ENCODE data around the gene TOP2A.

Gene TOP2A

DNA sequence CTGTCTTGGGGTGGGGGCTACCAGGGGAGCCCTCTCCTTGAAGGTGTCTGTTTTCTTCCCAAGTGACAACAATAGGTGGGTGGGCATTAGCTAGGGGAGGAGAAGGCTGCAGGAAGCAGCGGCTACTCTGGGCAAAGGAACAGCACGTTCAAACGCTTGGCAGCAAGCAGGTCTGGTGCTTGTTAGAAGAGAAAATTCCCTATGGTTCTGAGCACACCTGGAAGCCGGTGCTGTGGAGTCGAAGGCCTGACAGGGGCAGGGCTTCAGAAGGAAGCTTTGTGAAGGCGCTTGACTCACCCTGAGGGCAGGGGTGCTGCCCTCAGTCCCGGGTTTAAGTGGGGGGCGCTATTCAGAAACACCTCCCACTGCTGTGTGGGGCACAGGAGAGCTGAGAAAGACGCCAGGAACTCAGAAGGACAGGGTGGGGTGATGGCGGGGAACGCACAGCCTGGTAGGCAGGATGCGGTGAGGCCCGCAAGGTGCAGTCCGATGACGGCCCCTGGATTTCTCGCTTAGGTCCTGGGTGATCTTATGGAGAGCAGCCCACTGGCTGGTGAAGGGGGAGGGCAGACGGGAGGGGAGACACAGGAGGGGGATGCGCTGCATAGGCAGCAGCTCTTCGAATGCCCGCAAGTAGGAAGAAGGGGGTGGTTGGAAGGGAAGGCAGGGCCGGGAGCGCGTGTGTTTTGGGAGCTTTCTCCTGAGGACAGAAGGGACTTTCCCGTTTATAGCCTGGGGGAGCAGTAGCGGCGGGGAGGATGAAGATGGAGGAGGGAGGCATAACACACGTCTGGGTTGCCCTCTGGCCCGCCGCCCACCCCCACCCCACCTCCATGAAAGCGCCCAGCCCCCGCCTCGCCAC is 56.4 kb downstream of the TOP2A start:
- in situ Hi-C loops (cut with MboI; ENCODE audit: low sequenced_read_pairs) = loop anchor here (10.0 kb wide), 1 partner anchor 174 kb away; no protein-coding TSS in a partner anchor

GRCh38 chr17:40360091-40360490 is 57.6 kb downstream of the TOP2A start:
- in situ Hi-C loops (cut with MboI; ENCODE audit: low sequenced_read_pairs) = loop anchor here (10.0 kb wide), 1 partner anchor 175 kb away; no protein-coding TSS in a partner anchor

- in situ Hi-C loops (cut with MboI; ENCODE audit: low sequenced_read_pairs) = no loop called here
These were observed 59.2 kb downstream of the TOP2A start for GRCh38 chr17:40358323-40359038.

GRCh38 chr17:40356990-40357881 is 60.5 kb downstream of the TOP2A start:
- in situ Hi-C loops (cut with MboI; ENCODE audit: low sequenced_read_pairs) = no loop called here

DNA sequence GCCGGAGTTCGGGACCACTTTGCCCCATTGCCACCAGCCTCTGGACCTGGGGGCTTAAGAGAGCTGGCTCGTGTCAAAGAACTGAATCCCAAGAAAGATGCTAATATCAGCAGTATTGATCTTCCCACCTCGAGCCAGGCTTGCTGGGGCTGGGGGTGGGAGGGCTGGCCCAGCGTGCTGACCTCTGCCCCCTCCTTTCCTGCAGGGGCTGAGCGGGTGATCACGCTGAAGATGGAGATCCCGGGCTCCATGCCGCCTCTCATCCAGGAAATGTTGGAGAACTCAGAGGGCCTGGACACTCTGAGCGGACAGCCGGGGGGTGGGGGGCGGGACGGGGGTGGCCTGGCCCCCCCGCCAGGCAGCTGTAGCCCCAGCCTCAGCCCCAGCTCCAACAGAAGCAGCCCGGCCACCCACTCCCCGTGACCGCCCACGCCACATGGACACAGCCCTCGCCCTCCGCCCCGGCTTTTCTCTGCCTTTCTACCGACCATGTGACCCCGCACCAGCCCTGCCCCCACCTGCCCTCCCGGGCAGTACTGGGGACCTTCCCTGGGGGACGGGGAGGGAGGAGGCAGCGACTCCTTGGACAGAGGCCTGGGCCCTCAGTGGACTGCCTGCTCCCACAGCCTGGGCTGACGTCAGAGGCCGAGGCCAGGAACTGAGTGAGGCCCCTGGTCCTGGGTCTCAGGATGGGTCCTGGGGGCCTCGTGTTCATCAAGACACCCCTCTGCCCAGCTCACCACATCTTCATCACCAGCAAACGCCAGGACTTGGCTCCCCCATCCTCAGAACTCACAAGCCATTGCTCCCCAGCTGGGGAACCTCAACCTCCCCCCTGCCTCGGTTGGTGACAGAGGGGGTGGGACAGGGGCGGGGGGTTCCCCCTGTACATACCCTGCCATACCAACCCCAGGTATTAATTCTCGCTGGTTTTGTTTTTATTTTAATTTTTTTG is 61.6 kb downstream of the TOP2A start:
- in situ Hi-C loops (cut with MboI; ENCODE audit: low sequenced_read_pairs) = no loop called here

DNA sequence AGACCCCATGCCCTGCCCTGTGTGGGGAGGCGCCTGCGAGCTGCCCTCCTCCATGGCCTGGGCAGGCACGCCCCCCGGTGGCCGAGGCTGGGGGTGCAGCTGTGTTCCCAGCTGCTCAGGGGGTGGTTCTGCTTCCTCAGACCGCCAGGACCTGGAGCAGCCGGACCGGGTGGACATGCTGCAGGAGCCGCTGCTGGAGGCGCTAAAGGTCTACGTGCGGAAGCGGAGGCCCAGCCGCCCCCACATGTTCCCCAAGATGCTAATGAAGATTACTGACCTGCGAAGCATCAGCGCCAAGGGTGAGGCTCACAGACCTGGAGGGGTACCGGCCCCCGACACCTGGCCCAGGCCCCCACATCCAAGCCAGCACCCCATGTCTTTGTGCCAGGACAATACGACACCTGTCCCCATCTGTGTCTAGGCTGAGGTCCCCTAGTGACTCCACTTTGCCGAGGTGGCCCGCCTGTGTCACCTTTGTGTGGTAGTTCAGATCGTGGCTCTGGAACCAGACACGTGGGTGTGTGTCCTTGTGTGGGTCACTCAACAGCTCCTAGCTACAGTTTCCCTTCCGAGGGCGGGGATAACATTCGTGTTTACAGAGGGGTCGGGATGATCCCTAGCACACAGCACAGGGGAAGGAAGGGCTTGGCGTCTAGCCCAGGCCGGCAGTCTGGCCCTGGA is 62.4 kb downstream of the TOP2A start:
- in situ Hi-C loops (cut with MboI; ENCODE audit: low sequenced_read_pairs) = no loop called here

- in situ Hi-C loops (cut with MboI; ENCODE audit: low sequenced_read_pairs) = loop anchor here (5.0 kb wide), 1 partner anchor 47 kb away; the partner anchor contains the start of gene RARA
These were observed 63.2 kb downstream of the TOP2A start for GRCh38 chr17:40354221-40355122.

DNA sequence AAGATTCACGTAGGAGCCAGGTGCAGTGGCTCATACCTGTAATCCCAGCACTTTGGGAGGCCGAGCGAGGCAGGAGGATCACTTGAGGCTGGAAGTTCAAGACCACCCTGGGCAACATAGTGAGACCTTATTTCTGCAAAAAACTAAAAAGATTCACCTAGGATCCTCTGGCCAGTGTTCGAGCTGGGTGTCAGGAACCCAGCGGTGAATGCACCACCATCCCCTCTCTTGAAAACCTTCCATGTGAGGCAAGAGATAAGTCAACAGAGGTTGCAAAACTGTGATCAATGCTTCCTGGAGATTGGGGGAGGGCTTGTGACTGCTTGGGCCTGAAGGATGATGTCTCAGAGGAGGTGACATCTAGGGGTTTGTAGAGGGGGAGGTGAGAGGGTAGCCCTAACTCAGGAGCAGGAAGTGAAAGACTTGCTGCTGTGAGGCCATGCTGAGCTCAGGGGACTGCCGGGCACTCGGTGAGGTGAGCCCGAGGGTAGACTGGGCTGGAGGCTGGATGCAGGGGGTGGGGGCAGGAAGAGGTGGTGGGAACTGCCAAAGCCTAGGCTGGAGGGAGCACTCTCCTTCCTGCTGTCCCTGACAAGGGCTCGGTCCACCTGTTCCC is 64.8 kb downstream of the TOP2A start:
- in situ Hi-C loops (cut with MboI; ENCODE audit: low sequenced_read_pairs) = loop anchor here (5.0 kb wide), 1 partner anchor 46 kb away; the partner anchor contains the start of gene RARA

DNA sequence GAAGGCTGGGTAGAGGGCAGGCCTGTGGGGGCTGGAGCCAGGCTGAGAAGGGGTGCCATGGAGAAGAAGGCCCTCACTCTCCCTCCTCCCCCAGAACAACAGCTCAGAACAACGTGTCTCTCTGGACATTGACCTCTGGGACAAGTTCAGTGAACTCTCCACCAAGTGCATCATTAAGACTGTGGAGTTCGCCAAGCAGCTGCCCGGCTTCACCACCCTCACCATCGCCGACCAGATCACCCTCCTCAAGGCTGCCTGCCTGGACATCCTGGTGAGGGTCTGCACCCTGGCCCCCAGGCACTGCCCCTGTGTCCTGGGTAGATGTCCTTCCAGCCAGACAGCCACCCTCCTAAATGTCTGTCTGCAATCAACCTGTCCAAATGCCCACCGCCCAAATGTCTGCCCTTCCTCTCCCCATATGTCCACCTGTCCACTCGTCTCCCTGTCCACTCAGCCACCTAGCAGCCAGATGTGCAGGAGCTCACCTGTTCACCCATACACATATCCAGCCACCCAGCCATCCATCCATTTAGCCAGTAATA is 65.4 kb downstream of the TOP2A start:
- in situ Hi-C loops (cut with MboI; ENCODE audit: low sequenced_read_pairs) = loop anchor here (5.0 kb wide), 1 partner anchor 45 kb away; the partner anchor contains the start of gene RARA

DNA sequence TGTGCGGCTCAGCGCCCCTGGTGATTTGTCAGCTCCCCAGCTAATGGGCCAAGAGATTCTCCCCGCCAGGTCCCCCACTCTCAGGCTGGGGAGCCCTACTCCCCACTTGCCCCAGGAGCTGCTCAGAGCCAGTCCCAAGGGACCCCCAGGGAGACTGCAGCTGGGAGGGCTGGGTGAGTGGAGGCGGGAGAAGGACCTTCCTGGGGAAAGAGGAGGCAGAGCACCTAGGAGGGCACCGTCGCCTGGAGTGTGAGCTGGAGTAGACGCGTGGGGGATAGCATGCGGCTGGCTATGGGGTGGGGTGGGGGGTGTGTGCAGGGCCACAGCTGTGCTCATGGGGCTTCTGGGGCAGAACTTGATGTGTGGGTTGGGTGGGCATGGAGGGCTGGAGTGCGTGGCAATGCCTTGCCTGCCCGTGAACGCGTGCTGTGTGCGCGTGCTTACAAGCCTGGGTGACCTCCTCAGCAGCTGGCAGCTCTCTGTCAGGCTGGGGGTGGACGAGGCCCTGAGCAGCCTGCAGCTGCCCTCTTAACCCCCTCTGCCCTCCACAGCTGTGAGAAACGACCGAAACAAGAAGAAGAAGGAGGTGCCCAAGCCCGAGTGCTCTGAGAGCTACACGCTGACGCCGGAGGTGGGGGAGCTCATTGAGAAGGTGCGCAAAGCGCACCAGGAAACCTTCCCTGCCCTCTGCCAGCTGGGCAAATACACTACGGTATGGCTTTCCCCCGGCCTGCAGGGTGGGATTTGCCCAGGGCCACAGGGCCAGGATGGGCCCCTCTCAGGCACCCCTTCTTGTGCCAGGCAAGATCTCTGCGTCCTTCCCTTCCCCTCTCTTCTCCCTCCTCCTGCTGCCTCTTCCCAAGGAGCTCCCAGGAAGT is 66.1 kb downstream of the TOP2A start:
- in situ Hi-C loops (cut with MboI; ENCODE audit: low sequenced_read_pairs) = loop anchor here (5.0 kb wide), 1 partner anchor 44 kb away; the partner anchor contains the start of gene RARA

- in situ Hi-C loops (cut with MboI; ENCODE audit: low sequenced_read_pairs) = loop anchor here (5.0 kb wide), 1 partner anchor 44 kb away; the partner anchor contains the start of gene RARA
These were observed 66.9 kb downstream of the TOP2A start for GRCh38 chr17:40350689-40351358.

GRCh38 chr17:40349895-40350688 is 67.6 kb downstream of the TOP2A start:
- in situ Hi-C loops (cut with MboI; ENCODE audit: low sequenced_read_pairs) = loop anchor here (5.0 kb wide), 1 partner anchor 43 kb away; the partner anchor contains the start of gene RARA

DNA sequence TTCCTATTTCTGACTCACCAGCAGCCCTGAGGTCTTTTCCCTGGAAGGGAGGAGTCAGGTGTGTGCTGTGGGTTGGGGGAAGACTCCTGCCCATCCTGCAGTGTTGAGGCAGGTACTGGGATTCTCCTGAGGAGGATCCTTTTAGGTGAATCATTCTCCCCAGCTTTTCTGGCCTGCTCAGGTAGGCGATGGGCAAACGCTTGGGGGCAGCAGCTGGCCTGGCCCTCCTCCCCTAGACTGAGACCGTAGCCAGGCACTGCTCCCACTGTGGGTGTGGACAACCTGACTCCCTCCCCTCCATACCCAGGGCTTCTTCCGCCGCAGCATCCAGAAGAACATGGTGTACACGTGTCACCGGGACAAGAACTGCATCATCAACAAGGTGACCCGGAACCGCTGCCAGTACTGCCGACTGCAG is 68.2 kb downstream of the TOP2A start:
- in situ Hi-C loops (cut with MboI; ENCODE audit: low sequenced_read_pairs) = no loop called here

DNA sequence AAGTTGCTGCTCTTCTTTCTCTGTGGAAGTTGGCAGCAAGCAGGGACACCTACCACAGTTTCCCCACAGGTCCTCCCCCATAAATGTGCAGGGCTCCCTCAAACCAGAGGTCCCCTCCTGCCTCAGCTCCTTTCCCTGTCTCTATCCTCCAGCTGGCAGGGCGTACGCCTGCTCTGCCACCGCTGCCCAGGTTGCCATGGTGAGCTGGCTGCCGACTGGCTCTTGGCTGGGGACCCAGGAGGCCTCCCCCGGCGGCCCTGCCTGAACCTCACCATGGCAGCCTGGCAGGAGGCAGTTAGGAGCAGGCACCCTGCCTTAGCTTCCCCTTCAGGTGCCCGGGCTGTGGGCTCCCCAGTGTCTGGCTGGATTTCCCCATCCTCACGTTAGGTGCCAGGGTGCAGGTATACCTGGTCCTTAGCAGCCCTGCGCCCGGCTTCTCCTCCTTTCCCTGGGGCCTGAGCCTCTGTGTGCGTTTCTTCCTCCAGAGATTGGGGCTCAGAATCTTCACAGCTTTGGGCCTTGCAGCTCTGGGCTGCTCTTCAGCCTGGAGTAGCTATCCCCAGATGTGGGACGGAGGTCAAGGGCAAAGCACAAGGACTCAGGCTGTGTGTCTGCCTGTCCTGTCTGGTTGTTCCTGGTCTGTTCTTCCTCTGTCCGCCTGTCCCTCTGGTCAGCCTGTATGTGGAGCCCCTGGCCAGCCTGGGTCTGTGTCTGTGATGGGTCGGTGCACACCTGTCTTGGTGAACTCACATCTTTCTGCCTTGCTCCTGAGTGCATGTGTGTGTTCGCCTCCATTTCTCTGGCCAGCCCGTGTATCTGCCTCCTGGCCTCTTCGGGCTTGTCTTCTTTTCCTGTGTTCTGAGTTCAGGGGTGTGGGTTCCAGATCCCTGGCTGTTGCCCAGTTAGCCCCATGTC is 68.9 kb downstream of the TOP2A start:
- in situ Hi-C loops (cut with MboI; ENCODE audit: low sequenced_read_pairs) = no loop called here

Data from HL-60/S4 (cell line).